ENCODE results near the gene MALAT1. TPM values are rescaled to one million over a fixed set of nuclear protein-coding genes. Genes with fewer than 3 reads are reported as not detected.

Gene MALAT1
- total and polyA plus RNA-seq, 2 of the 13 experiments (the other 11 are each of a cell fraction or from before 2014, with no cell fraction given) = 143 to 1,237 TPM

DNA sequence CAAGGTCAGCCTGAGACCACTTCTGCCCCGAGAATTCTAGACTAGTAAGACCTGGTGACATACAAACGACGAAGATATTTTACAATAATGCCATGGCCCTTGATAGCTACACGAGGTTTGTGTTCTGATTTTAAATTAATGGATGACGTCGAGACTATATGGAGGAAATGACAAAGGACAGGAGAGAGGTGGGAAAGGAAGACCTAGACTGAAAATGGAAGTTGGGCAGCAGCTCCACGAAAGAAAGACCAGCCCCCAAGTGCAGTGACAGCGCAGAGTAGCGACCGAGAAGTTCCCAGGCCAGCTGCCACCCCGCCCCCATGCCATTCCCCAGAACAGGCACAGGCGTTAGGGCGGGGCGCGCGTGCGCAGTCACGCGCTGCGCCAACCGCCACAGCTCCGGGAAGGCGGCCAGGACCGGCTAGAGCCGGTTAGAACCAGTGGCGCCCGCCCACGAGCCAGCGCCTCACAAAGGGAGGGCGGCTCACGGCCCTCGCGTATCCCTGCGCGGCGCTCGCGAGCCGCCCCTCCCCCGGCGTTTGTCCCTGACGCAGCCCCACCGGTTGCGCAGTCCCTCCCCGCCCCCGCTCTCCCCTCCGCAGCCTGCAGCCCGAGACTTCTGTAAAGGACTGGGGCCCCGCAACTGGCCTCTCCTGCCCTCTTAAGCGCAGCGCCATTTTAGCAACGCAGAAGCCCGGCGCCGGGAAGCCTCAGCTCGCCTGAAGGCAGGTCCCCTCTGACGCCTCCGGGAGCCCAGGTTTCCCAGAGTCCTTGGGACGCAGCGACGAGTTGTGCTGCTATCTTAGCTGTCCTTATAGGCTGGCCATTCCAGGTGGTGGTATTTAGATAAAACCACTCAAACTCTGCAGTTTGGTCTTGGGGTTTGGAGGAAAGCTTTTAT, 1.5 kb upstream of the MALAT1 start (continued):
- no peak for TF ChIP-seq TEAD2 (CRISPR knock-in tag; IDR thresholded peaks at IDR 0.05)
- TF ChIP-seq PAX8 (CRISPR knock-in tag; IDR thresholded peaks at IDR 0.05; ENCODE audit: borderline replicate concordance) = no peak
- TF ChIP-seq, protein P1, sequence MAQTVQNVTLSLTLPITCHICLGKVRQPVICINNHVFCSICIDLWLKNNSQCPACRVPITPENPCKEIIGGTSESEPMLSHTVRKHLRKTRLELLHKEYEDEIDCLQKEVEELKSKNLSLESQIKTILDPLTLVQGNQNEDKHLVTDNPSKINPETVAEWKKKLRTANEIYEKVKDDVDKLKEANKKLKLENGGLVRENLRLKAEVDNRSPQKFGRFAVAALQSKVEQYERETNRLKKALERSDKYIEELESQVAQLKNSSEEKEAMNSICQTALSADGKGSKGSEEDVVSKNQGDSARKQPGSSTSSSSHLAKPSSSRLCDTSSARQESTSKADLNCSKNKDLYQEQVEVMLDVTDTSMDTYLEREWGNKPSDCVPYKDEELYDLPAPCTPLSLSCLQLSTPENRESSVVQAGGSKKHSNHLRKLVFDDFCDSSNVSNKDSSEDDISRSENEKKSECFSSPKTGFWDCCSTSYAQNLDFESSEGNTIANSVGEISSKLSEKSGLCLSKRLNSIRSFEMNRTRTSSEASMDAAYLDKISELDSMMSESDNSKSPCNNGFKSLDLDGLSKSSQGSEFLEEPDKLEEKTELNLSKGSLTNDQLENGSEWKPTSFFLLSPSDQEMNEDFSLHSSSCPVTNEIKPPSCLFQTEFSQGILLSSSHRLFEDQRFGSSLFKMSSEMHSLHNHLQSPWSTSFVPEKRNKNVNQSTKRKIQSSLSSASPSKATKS (CRISPR knock-in tag; IDR thresholded peaks at IDR 0.05) = peak; percentile 80; the same call in 1 of the 2 replicates
- TF ChIP-seq, protein P2, sequence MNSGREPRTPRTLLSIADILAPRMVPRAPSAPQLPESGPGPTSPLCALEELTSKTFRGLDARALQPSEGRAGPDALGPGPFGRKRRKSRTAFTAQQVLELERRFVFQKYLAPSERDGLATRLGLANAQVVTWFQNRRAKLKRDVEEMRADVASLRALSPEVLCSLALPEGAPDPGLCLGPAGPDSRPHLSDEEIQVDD (CRISPR knock-in tag; IDR thresholded peaks at IDR 0.05; ENCODE audit: borderline replicate concordance) = no peak
- TF ChIP-seq GABPA (IDR thresholded peaks at IDR 0.05; ENCODE audit: low read depth, low read length) = no peak
- peak; percentile 25; the same call in 1 of the 2 replicates for TF ChIP-seq GABPA (CRISPR knock-in tag; IDR thresholded peaks at IDR 0.05; ENCODE audit: low read depth)
- TF ChIP-seq HNRNPH1 (optimal IDR thresholded peaks at IDR 0.05; ENCODE audit: low read depth, low read length) = no peak
- TF ChIP-seq FOXA3 (CRISPR knock-in tag; IDR thresholded peaks at IDR 0.05) = no peak; the same call in 1 of the 2 replicates
- peak; percentile 91 for TF ChIP-seq POGZ (CRISPR knock-in tag; IDR thresholded peaks at IDR 0.05)
- no peak for TF ChIP-seq SMARCE1 (IDR thresholded peaks at IDR 0.05; ENCODE audit: borderline replicate concordance)
- TF ChIP-seq, protein P3, sequence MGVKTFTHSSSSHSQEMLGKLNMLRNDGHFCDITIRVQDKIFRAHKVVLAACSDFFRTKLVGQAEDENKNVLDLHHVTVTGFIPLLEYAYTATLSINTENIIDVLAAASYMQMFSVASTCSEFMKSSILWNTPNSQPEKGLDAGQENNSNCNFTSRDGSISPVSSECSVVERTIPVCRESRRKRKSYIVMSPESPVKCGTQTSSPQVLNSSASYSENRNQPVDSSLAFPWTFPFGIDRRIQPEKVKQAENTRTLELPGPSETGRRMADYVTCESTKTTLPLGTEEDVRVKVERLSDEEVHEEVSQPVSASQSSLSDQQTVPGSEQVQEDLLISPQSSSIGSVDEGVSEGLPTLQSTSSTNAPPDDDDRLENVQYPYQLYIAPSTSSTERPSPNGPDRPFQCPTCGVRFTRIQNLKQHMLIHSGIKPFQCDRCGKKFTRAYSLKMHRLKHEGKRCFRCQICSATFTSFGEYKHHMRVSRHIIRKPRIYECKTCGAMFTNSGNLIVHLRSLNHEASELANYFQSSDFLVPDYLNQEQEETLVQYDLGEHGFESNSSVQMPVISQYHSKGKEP (CRISPR knock-in tag; IDR thresholded peaks at IDR 0.05) = no peak
- no peak for TF ChIP-seq JARID2 (CRISPR knock-in tag; IDR thresholded peaks at IDR 0.05; ENCODE audit: insufficient replicate concordance)
- TF ChIP-seq, protein P4, sequence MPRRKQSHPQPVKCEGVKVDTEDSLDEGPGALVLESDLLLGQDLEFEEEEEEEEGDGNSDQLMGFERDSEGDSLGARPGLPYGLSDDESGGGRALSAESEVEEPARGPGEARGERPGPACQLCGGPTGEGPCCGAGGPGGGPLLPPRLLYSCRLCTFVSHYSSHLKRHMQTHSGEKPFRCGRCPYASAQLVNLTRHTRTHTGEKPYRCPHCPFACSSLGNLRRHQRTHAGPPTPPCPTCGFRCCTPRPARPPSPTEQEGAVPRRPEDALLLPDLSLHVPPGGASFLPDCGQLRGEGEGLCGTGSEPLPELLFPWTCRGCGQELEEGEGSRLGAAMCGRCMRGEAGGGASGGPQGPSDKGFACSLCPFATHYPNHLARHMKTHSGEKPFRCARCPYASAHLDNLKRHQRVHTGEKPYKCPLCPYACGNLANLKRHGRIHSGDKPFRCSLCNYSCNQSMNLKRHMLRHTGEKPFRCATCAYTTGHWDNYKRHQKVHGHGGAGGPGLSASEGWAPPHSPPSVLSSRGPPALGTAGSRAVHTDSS (CRISPR knock-in tag; conservative IDR thresholded peaks at IDR 0.05) = no peak
- peak; percentile 85 for TF ChIP-seq KMT2A (CRISPR knock-in tag; IDR thresholded peaks at IDR 0.05)
- TF ChIP-seq ZNF33B (CRISPR knock-in tag; IDR thresholded peaks at IDR 0.05) = no peak
- peak; percentile 95 for TF ChIP-seq SOX13 (IDR thresholded peaks at IDR 0.05)
- TF ChIP-seq SOX13 (CRISPR knock-in tag; conservative IDR thresholded peaks at IDR 0.05 in 1 of 2, IDR thresholded peaks at IDR 0.05 in 1 of 2) = peak in 1 of 2 experiments; percentile 85; a peak in 2 of 4 replicates
- TF ChIP-seq, protein P5, sequence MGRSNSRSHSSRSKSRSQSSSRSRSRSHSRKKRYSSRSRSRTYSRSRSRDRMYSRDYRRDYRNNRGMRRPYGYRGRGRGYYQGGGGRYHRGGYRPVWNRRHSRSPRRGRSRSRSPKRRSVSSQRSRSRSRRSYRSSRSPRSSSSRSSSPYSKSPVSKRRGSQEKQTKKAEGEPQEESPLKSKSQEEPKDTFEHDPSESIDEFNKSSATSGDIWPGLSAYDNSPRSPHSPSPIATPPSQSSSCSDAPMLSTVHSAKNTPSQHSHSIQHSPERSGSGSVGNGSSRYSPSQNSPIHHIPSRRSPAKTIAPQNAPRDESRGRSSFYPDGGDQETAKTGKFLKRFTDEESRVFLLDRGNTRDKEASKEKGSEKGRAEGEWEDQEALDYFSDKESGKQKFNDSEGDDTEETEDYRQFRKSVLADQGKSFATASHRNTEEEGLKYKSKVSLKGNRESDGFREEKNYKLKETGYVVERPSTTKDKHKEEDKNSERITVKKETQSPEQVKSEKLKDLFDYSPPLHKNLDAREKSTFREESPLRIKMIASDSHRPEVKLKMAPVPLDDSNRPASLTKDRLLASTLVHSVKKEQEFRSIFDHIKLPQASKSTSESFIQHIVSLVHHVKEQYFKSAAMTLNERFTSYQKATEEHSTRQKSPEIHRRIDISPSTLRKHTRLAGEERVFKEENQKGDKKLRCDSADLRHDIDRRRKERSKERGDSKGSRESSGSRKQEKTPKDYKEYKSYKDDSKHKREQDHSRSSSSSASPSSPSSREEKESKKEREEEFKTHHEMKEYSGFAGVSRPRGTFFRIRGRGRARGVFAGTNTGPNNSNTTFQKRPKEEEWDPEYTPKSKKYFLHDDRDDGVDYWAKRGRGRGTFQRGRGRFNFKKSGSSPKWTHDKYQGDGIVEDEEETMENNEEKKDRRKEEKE (IDR thresholded peaks at IDR 0.05) = no peak
- TF ChIP-seq ZNF644 (CRISPR knock-in tag; IDR thresholded peaks at IDR 0.05; ENCODE audit: low read depth) = no peak
- peak; percentile 96 for TF ChIP-seq ZNF746 (CRISPR knock-in tag; IDR thresholded peaks at IDR 0.05)
- TF ChIP-seq ZNF552 (CRISPR knock-in tag; IDR thresholded peaks at IDR 0.05; ENCODE audit: borderline replicate concordance) = peak; percentile 49; the same call in 1 of the 2 replicates

Measured in HepG2 (cell line).